GM12878 (cell line): ENCODE measurements around the gene ANGPTL4.
A peak's percentile ranks its signal among the peaks of the same experiment; 100 is the strongest.
"Not testable (repeated sequence)": the region's sequence is repeated elsewhere in the genome, so short reads cannot be mapped to it uniquely, and the experiment has no call there.

Experiments used
- CBX5 ChIP-seq: sonication (generic); IDR thresholded peaks from 2 replicates; pipeline ENCODE4 v1.6.1; 2016; ENCODE audit warnings: low read depth, moderate library complexity, mild to moderate bottlenecking, inconsistent platforms
- CHD1 ChIP-seq: IDR thresholded peaks from 2 replicates; pipeline ENCODE4 v1.6.1; 2012; ENCODE audit warnings: low read depth, low read length, improper control_type of control experiment
- ETV6 ChIP-seq, 2 experiments: fragments of 450-650 bp in 1 of 2; IDR thresholded peaks in 1 of 2; conservative IDR thresholded peaks in 1 of 2; 2 replicates each; pipeline ENCODE4 v1.6.1; 2014; ENCODE audit warnings: antibody characterized with exemption in 1 of 2, borderline replicate concordance in 1 of 2, low read depth in 1 of 2, mild to moderate bottlenecking in 1 of 2, moderate library complexity in 1 of 2
- FOXK2 ChIP-seq: fragments of 450-650 bp; IDR thresholded peaks from 2 replicates; pipeline ENCODE4 v1.6.1; 2017; ENCODE audit warnings: mild to moderate bottlenecking, moderate library complexity
- NFYB ChIP-seq: IDR thresholded peaks from 2 replicates; pipeline ENCODE4 v1.6.1; 2011; ENCODE audit warnings: low read depth, mild to moderate bottlenecking, low read length, improper control_type of control experiment, moderate library complexity; ENCODE audit not compliant: insufficient read depth
- NR2C1 ChIP-seq: fragments of 450-650 bp; IDR thresholded peaks from 2 replicates; pipeline ENCODE4 v1.6.1; 2017; ENCODE audit warnings: antibody characterized with exemption, mild to moderate bottlenecking, moderate library complexity
- POLR2A ChIP-seq: IDR thresholded peaks from 2 replicates; pipeline ENCODE4 v1.6.1; 2011; ENCODE audit warnings: low read depth, mild to moderate bottlenecking, low read length
- POLR2AphosphoS5 ChIP-seq: IDR thresholded peaks from 2 replicates; pipeline ENCODE4 v1.6.1; 2011; ENCODE audit warnings: mild to moderate bottlenecking, low read length, inconsistent platforms
- SIN3A ChIP-seq: IDR thresholded peaks from 2 replicates; pipeline ENCODE4 v1.6.1; 2012; ENCODE audit warnings: low read depth, low read length, improper control_type of control experiment
- ZZZ3 ChIP-seq: IDR thresholded peaks from 2 replicates; pipeline ENCODE4 v1.6.1; 2011; ENCODE audit warnings: low read depth; ENCODE audit not compliant: control insufficient read depth, insufficient read length
- TF ChIP-seq, protein P1 (sequence below), 3 experiments: IDR thresholded peaks in 2 of 3; conservative IDR thresholded peaks in 1 of 3; 2 replicates each; pipeline ENCODE4 v1.5.1; 2011; ENCODE audit warnings: low read depth in 3 of 3, low read length in 3 of 3, mild to moderate bottlenecking in 3 of 3, control low read depth in 2 of 3, moderate library complexity in 2 of 3, inconsistent platforms in 1 of 3, mixed read lengths in 1 of 3; ENCODE audit not compliant: control insufficient read depth in 2 of 3, insufficient read depth in 1 of 3; ENCODE audit errors: extremely low read depth in 1 of 3

DNA sequence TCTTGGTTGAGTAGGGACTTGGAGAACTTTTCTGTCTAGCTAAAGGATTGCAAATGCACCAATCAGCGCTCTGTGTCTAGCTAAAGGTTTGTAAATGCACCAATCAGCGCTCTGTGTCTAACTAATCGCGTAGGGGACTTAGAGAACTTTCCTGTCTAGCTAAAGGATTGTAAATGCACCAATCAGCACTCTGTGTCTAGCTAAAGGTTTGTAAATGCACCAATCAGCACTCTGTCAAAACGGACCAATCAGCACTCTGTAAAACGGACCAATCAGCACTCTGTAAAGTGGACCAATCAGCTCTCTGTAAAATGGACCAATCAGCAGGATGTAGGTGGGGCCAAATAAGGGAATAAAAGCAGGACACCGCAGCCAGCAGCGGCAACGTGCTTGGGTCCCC, 22.5 kb downstream of the ANGPTL4 start:
- TF ChIP-seq NFYB, result peak; percentile 60; the same call in 1 of the 2 replicates
- TF ChIP-seq FOXK2; SIN3A; CHD1; ETV6 (conservative IDR thresholded peaks at IDR 0.05 in 1 of 2, IDR thresholded peaks at IDR 0.05 in 1 of 2; ENCODE audit: borderline replicate concordance in 1 of 2, low read depth in 1 of 2); CBX5; ZZZ3; POLR2AphosphoS5; POLR2A; NR2C1: not testable (repeated sequence)
- TF ChIP-seq, protein P1, sequence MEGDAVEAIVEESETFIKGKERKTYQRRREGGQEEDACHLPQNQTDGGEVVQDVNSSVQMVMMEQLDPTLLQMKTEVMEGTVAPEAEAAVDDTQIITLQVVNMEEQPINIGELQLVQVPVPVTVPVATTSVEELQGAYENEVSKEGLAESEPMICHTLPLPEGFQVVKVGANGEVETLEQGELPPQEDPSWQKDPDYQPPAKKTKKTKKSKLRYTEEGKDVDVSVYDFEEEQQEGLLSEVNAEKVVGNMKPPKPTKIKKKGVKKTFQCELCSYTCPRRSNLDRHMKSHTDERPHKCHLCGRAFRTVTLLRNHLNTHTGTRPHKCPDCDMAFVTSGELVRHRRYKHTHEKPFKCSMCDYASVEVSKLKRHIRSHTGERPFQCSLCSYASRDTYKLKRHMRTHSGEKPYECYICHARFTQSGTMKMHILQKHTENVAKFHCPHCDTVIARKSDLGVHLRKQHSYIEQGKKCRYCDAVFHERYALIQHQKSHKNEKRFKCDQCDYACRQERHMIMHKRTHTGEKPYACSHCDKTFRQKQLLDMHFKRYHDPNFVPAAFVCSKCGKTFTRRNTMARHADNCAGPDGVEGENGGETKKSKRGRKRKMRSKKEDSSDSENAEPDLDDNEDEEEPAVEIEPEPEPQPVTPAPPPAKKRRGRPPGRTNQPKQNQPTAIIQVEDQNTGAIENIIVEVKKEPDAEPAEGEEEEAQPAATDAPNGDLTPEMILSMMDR (IDR thresholded peaks at IDR 0.05 in 2 of 3, conservative IDR thresholded peaks at IDR 0.05 in 1 of 3; ENCODE audit: control insufficient read depth in 2 of 3, extremely low read depth in 1 of 3, insufficient read depth in 1 of 3, low read depth in 3 of 3, low read length in 3 of 3), result not testable (repeated sequence)
